HG03520 (cell line): ENCODE results near the gene FAM229A.
A peak's percentile ranks its signal among the peaks of the same experiment; 100 is the strongest.
"Not testable (repeated sequence)": the region's sequence is repeated elsewhere in the genome, so short reads cannot be mapped to it uniquely, and the experiment has no call there.

Source experiments
- ATAC-seq: cut with Tn5 transposase; IDR thresholded peaks from one replicate; pipeline ENCODE4 v1.9.1; 2021; ENCODE audit warnings: mild to moderate bottlenecking, moderate library complexity; ENCODE audit not compliant: unreplicated experiment

Gene FAM229A

DNA sequence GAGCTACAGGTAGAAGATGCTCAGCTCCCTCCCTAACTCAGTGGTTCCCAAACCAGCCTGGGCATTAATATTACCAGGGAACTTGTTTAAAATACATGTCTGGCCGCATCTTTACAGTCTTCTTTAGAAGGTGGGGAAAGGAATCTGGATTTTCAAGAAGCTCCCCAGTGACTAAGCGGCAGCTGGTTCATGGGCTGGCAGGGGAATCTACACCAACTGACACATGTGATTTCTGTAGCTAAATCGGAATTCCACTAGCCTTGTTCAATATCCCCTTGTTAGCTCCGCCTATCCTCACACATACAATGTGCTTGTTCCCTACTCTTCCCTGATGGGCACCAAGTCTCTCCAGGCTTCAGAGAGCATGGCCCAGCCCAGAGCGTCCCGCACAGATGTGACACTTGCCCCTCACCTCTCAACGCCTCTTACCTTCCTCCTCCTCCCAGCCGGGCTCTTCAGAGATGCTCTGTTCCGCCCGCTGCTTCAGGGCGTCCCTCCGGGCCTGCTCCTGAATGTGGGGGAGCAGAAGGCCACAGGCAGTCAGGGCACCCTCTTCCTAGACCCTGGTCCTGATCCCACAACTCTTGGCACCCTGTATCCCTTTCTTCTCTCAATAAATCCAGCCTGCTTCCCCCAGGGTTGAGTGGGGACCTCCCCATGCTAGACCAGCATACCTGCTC lies 15.4 kb upstream of the FAM229A start:
- no peak for ATAC-seq

DNA sequence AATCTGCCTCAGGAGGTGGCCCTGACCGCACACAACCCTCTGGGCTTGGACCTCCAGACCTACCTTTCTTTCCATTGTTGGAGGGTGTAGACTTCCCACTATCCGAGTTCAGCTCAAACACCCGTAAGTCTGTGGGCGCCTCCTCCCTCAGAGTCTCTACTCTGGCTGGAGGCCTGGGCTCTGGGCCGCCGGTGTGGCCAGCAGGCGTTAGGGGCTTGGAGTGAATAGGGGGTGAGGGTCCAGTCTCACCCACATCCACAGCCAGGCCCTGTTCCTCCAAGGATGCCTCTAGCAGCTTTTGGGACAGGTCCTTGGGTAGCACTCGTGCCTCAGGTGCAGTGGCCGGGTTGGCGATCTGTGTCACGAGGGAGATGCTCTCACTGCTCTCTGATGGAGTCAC lies 13.9 kb upstream of the FAM229A start:
- ATAC-seq: no peak

DNA sequence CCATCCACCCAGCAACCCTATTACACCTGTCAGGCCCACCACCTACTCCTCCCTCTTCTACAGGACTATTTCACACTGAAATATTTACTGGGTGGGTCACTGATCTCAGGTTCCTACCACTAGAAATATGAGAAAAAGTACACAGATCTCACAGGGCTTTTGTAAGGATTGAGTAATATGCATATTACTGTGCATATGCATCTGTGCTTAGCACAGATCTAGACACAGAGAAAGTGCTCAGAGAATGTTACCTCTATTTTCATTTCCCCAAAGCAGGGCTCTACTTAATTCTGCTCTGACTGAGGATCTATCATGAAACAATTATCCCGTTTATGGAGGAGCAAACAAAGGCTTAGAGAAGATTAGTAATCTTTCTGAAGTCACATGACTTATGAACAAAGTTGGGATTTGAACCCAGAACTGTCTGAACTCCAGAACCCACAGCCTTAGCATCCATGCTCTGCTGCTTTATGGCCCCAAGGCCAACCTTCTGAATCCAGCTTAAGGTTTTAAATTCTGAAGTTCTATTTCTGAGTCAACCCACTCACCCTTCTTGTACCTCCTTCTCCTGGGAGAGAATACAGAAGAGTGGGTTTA lies 11.8 kb upstream of the FAM229A start:
- no peak for ATAC-seq

DNA sequence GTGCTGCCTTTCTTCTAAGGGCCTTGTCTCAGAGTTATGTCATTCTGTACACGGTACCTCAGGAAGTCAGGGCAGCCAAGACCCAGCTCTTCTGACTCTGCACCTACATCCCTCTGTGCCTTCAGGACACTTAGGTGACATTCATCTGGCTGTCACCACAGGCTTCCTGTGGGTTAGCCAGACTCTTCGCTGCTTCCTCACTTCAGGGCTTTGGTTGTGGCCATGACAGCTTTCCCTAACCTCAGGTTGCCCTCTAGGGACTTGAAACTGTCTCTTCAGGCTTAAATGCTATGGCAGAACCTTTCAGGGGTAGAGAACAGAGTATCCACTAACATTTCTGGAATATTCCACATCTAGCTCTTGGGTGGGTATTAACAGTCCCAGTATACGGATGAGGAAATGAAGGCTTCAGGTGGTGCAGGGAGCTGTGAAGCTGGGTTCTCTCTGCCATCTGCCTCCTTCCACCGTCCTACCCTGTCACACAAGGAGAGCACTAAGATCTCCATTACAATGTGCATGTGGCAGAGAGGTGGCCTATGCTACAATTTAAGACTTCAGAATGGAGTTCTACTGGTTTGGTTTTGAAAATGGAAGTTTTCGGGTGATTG lies 10.0 kb upstream of the FAM229A start:
- ATAC-seq: no peak

DNA sequence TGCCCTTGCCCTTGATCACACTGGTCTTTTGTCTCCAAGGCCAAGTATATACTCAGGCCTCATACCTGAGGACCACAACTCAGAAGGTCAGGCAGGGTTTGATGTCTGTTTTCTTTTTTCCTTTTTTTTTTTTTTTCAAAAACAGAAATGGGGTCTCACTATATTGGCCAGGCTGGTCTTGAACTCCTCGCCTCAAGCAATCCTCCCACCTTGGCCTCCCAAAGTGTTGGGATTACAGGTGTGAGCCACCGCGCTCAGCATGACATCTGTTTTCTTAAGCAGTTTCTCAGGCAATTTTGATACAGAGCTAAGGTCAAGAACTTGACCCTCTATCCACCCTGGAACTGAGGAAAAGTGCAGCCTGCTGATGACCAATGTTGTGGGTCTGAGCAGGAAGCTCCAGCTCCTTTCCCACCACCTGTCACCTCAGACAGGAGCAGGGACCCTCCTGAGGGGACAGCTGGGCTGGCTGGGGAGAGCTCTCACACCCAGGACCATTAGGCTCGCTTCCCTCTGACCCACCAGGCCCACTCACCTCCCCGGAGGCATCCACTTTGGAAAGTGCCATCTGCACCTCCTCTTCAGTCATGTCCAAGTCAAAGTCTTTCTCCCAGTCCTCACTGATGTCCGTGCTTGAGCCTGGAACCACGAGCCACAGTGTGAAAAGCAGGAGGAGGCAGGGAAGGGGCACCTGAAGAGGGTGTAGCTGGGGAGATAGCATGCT lies 5.8 kb upstream of the FAM229A start:
- no peak for ATAC-seq

DNA sequence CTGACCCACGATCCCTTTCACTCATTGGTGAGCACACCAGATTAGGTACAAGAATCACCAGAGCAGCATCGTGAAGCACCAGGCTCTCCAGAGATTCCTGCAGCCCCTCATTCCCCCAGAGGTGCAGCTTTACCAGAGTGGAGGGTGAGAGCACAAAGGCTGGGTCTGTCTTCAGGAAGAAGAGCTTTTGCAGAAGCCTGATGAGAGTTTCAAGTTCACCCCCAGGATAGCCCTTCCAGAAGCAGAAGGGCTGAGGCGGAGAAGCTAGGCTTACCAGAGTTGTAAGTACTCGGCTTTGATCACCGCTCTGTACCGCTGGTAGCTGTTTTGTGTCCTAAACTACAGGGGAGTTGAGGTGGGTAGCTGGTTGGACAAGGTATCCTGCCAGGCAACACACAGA lies 3.2 kb upstream of the FAM229A start:
- ATAC-seq: no peak

DNA sequence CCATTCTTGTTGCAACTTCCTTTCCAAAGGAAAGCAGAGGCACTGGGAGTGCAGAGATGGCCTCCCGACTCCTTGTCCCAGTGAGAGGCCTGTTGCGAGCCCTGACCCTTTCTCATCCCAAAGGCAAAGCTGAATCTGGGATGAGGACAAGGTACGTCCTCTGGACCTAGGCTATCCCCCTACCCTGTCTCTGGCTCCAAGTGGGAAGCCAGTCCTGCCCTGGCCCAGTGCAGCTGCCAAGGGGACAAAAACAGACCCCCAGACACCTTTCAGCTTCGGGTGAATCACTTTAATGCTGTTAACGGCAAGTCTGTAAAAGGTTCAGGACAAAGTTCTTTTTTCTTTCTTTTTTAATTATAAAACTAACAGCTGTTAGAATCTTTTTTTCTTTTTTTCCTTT lies 2.6 kb upstream of the FAM229A start:
- no peak for ATAC-seq

DNA sequence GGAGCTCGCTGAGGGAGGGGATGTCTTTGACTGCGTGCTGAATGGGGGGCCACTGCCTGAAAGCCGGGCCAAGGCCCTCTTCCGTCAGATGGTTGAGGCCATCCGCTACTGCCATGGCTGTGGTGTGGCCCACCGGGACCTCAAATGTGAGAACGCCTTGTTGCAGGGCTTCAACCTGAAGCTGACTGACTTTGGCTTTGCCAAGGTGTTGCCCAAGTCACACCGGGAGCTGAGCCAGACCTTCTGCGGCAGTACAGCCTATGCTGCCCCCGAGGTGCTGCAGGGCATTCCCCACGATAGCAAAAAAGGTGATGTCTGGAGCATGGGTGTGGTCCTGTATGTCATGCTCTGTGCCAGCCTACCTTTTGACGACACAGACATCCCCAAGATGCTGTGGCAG lies 1.4 kb upstream of the FAM229A start:
- no peak for ATAC-seq

DNA sequence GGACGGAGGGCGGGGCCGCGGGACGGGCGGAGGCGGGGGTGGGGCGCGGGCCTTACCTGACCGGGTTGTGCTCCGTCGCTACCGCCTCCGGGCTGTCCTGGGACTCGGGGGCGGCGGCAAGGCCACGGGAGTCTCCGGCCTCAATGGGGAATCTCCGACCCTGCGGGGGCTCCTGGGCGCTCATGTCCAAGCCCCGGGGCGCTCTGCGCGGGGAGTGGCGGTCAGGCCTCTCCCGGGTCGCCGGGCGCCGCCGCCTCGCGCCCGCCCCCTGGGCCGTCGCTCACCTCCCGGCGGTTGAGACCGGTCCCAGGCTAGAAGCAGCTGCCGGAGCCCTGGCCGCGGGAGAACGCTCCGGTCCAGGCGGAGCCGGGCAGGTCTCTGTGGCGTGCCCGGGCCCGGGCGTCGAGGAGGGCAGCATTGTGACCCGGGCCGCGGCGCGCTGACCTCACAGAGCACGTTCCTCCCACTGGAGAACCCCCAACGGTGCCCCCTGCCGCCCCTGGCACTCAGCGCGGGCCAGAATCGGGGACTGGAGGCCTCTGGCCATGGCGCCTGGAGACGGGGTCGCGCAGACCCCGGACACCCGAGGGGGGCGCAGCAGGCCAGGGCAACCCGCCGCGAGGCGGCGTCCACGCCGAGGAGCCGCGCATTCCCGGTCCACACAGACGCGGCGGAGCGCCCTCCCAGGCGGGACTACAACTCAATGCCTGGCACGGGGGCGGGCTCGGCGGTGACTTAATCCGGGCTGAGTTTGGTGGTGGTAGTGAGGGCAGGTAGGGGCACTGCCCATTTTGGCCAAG lies 411 bp downstream of the FAM229A start:
- ATAC-seq: no peak

DNA sequence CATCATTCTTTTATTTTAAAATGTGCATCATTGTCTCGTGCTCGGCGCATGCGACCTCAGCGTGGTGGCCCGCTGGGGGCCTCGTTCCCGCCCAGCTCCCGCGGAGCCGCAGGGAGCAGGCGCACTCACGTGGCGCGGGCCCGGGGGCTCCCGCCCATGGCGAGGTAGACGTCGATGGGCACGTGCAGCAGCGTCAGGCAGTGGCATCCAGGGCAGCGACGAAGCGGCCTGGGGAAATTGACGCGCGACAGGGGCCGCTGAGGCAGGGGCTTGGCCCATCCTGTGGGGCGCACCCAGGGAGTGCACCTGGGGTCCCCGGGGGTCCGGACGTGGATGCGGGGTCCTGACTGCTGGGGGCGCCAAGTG lies 994 bp downstream of the FAM229A start:
- no peak for ATAC-seq

DNA sequence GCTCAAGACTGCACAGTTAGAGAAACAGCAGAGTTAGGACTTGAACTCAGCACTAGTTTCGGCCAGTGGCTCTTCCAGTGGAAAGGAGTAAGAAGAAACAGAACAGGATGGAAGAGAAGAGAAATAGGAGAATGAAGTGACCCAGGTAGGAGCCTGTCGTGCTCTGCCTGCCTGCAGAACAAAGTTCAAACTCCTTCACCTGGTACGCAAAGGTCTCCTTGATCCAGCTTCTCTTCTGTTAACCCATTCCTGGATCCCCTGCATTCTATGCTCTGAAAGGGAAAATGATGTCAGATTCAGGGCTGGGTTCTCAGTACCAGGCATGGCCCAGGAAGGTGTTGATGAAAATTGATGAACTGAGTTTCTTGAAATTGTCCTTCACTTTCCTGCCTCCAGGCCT lies 3.9 kb downstream of the FAM229A start:
- ATAC-seq: no peak

DNA sequence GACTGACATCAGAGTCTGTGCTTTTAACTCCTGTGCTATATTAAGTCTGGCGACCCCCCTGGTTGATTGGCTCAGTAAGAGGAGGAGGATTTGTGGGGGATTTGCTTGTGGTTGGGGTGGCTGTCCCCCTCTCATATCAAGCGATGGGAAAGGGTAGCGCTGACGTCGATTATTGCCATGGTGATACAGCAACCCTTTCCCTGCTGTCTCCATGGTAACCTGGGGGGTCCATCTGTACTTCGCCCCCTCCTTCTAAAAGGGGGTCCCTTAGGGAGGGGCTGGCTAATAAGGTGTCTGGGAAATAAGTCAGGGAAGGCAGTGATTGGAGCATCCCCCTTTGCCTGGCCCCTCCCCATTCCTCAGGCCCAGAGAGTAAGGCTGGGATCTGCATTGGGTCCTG lies 4.7 kb downstream of the FAM229A start:
- no peak for ATAC-seq

DNA sequence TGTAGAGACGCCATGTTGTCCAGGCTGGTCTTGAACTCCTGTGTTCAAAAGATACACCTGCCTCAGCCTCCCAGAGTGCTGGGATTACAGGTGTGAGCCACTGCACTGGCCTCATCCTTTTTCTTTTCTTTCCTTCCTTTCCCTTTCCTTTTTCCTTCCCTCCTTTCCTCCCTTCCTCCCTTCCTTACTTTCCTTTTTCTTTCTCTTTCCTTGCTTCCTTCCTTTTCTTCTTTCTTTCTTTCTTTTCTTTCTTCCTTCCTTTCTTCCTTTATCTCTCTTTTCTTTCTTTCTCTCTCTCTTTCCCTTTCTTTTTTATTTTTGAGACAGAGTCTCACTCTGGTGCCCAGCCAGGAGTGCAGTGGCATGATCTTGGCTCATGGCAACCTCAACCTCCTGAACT lies 5.8 kb downstream of the FAM229A start:
- no peak for ATAC-seq

DNA sequence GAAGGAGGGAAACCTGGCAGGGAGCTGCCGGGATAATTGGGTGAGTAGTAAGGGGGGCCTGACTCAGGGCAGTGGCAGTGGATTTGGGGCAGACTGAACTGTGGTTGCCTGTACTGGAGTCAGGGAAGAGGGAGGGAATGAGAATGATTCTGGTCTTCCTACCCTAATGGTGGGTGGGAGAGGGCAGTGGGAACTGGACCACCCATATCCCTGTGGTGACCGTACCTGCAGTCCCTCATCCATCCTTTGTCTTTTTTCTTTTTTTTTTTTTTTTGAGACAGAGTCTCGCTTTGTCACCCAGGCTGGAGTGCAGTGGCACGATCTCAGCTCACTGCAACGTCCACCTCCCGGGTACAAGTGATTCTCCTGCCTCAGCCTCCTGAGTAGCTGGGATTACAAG lies 6.5 kb downstream of the FAM229A start:
- not testable (repeated sequence) for ATAC-seq

DNA sequence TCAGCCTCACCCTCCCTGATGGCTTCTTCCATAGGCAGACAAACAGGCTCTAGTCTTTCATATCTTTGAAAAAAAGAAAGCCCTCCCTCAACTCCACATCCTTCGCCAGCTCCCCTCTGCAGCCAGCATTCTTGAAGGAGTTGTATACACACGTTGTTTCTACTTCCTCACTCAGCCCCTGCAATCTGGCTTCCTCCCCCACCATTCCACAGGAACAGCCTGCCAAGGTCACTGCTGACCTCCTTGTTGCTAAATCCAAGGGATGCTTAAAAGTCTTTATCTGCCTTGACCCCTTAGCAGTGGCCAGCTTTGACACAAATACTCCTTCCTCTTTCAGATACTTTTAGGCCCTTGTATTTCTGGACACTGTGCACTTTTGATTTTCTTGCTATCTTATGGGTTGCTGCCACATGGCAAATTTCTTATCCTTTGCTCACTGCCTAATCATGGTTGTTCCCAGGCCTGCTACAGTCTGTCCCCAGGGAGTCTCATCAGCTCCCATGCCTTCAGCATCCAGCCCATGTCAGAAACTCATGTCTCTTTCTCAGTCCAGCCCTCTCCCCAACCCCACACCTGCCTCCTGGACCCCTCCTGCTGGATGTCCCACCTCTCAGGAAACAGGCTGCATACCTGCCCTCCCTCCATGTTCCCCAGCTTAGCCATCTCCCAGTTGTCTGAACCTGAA lies 8.3 kb downstream of the FAM229A start:
- ATAC-seq: no peak

DNA sequence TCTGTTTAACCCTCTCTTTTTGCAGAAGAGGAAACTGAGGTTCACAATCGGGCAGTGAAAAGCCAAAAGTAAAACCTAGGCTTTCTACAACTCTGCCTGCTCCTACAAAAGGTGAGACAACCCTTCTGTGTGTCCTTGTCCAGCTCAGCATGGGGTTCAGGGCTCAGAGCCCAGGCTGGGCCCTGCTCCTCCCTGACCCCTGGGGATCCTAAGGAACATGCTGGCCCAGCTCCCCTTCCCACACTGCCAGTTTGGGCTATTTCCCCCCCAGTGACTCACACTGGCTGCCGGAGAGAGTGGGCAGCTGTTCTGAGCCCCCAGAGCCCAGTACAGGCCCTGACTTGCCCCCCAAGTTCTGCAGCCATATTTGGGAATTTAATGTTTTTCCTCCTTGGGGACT lies 8.9 kb downstream of the FAM229A start:
- no peak for ATAC-seq

DNA sequence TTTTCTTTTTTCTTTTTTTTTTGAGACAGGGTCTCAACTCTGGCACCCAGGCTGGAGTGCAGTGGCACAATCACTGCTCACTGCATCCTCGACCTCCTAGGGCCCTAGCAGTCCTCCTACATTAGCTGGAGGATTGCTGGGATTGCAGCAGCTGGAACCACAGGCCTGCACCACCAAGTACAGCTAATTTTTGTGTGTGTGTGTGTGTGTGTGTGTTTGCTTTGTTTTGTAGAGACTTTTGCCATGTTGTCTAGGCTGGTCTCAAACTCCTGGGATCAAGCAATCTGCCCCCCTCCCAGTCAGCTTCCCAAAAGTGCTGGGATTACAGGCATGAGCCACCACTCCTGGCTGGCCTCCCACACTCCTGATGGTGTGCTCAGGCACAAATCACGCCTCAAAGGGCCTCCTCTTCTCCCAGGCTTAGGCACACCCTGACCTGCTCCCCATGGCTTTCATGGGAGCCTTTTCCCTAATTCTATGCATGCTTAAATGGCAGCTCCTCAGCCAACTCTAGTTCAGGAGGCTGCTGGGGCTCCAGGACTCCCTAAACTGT lies 9.4 kb downstream of the FAM229A start:
- ATAC-seq: no peak

DNA sequence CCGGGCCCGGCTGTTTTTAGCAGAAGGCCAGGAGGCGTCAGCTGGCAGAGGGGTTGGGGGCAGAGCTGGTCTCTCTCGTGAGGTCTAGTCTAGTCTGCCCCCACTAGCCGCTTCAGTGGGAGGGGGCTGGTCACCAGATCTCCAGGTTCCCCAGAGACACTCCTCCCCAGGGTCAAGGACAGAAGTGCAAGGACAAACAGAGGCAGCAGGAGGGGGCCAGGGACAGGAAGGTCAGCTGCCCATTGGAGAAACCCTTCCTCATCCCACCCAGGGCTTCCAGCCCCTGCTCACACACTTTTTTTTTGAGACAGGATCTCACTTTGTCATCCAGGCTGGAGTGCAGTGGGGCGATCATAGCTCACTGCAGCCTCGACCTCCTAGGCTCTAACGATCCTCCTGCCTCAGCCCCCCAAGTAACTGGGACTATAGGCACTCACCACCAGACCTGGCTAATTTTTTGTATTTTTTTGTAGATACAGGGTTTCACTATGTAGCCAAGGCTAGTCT lies 10.0 kb downstream of the FAM229A start:
- ATAC-seq: no peak

DNA sequence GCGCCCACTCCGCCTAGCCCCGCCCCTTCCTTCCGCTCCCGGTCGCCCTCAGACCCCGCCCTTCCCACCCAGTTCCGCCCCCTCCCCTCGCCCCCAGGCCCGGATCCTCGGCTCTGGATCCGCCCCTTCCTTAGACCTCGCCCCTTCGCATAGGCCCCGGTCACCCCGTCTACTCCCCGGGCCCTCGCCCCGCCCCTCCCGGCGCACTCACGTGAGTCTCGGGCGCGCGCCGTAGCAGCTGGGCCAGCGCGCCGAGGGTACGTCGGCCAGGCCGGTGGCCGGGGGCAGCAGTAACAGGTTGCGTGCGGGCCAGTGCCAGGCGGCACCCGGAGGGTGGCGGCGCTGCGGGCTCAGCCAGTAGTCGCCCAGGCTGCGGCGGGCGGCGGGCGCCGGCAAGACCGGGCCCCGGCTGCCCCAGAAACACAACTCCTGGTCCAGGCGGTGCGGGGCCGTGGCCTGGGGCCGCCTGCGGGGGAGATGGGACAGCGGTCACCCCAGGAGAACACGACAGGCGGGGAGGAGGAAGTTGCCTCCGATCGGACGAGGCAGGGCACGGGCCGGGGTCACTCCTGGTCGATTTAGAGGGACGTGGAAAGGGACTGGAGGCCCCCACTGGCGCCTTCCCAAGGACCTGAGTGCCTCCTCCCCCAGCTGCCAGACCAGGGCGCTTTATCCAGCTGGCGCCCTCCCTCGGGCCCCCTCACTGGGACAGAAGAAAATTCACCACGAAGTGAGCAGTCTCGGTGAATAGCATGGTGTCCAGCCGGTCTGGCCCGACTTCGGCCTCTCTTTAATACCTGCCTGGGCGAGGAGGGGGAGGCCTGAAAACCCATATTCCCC lies 10.7 kb downstream of the FAM229A start:
- peak; percentile 82 for ATAC-seq
